ENCODE results near the gene HSPA12B.

DNA sequence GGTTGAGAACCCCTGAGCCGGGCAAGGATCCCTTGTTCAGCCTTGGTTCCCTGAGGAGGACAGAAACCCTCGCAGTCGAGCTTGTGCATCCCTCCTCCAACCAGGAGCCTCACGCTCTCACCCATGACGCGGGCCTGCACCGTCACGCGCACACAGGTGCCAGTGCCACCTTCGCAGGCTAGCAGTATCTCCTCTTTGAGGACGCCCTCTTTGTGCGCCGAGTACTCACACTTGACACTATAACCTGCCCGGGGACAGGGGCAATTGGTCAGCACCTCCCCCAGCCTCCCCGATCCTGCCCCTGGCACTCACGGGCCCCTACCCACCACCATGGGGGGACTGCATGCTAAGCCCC, 21.8 kb downstream of the HSPA12B start:
- TF ChIP-seq, protein P1, sequence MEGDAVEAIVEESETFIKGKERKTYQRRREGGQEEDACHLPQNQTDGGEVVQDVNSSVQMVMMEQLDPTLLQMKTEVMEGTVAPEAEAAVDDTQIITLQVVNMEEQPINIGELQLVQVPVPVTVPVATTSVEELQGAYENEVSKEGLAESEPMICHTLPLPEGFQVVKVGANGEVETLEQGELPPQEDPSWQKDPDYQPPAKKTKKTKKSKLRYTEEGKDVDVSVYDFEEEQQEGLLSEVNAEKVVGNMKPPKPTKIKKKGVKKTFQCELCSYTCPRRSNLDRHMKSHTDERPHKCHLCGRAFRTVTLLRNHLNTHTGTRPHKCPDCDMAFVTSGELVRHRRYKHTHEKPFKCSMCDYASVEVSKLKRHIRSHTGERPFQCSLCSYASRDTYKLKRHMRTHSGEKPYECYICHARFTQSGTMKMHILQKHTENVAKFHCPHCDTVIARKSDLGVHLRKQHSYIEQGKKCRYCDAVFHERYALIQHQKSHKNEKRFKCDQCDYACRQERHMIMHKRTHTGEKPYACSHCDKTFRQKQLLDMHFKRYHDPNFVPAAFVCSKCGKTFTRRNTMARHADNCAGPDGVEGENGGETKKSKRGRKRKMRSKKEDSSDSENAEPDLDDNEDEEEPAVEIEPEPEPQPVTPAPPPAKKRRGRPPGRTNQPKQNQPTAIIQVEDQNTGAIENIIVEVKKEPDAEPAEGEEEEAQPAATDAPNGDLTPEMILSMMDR (IDR thresholded peaks at IDR 0.05), result no peak
- no peak for TF ChIP-seq POLR2A (IDR thresholded peaks at IDR 0.05)

All from upper lobe of left lung (tissue), 4 donors.